CD14-positive monocyte (primary cell): ENCODE measurements around the gene LDLRAD4. TPM values are rescaled to one million over a fixed set of nuclear protein-coding genes. Genes with fewer than 3 reads are reported as not detected.

Experiments
- DNase-seq, 3 donors: peaks; one replicate each; pipeline ENCODE4 v3.0.0-alpha.2; 2011 to 2022
- H2AFZ ChIP-seq: 2 replicates; pipeline ENCODE4 v1.6.0; 2012; ENCODE audit warnings: mild to moderate bottlenecking, low read depth, low read length, inconsistent platforms; ENCODE audit not compliant: insufficient read depth, poor library complexity, severe bottlenecking
- H3K27ac ChIP-seq, 2 donors: 1 replicate in 1 of 2; 2 replicates in 1 of 2; pipeline ENCODE4 v1.5.1; 2012 to 2013; ENCODE audit warnings: low read length in 2 of 2, control low read depth in 1 of 2, inconsistent platforms in 1 of 2, low read depth in 1 of 2, mild to moderate bottlenecking in 1 of 2
- H3K27me3 ChIP-seq, 2 donors: one replicate each; pipeline versions ENCODE4 v1.6.0 to v1.6.1; 2011 to 2013; ENCODE audit warnings: low read length in 2 of 2; ENCODE audit not compliant: control insufficient read depth in 2 of 2, insufficient read depth in 2 of 2
- H3K36me3 ChIP-seq, 2 donors: replicated peaks in 1 of 2; 1 replicate in 1 of 2; 2 replicates in 1 of 2; pipeline versions ENCODE4 v1.5.1 to v1.6.1; 2012 to 2013; ENCODE audit warnings: low read length in 2 of 2, control low read depth in 1 of 2, inconsistent platforms in 1 of 2, mild to moderate bottlenecking in 1 of 2; ENCODE audit not compliant: insufficient read depth in 2 of 2, control insufficient read depth in 1 of 2
- H3K4me1 ChIP-seq, 2 donors: 1 replicate in 1 of 2; 2 replicates in 1 of 2; pipeline versions ENCODE4 v1.5.1 to v1.6.1; 2012 to 2013; ENCODE audit warnings: low read length in 2 of 2, control low read depth in 1 of 2, inconsistent platforms in 1 of 2, mild to moderate bottlenecking in 1 of 2, moderate library complexity in 1 of 2; ENCODE audit not compliant: insufficient read depth in 2 of 2, control insufficient read depth in 1 of 2
- H3K4me2 ChIP-seq: replicated peaks from 2 replicates; pipeline ENCODE3; 2012; ENCODE audit warnings: low read length, moderate library complexity, mild to moderate bottlenecking; ENCODE audit not compliant: poor library complexity, severe bottlenecking; ENCODE audit errors: extremely low read depth
- H3K4me3 ChIP-seq, 3 experiments: fragments of 200-600 bp in 1 of 3; sonication (generic) in 1 of 3; replicated peaks in 1 of 3; 1 replicate in 2 of 3; 2 replicates in 1 of 3; pipeline ENCODE4 v1.5.1; 2011 to 2013; ENCODE audit warnings: low read length in 3 of 3, mild to moderate bottlenecking in 3 of 3, control low read depth in 2 of 3, low read depth in 2 of 3, inconsistent platforms in 1 of 3, moderate library complexity in 1 of 3
- H3K79me2 ChIP-seq: 2 replicates; pipeline ENCODE4 v1.6.0; 2012; ENCODE audit warnings: mild to moderate bottlenecking, control low read depth, inconsistent platforms, low read length, moderate library complexity; ENCODE audit not compliant: insufficient read depth
- H3K9ac ChIP-seq: 2 replicates; pipeline ENCODE4 v1.6.0; 2017; ENCODE audit warnings: low read length, mild to moderate bottlenecking; ENCODE audit not compliant: insufficient read depth, poor library complexity, severe bottlenecking
- H3K9me3 ChIP-seq, 2 donors: replicated peaks in 1 of 2; 1 replicate in 1 of 2; 2 replicates in 1 of 2; pipeline versions ENCODE4 v1.5.1 to v1.6.1; 2012 to 2013; ENCODE audit warnings: low read length in 2 of 2, control low read depth in 1 of 2; ENCODE audit not compliant: control insufficient read depth in 1 of 2, insufficient read depth in 1 of 2
- H4K20me1 ChIP-seq: 2 replicates; pipeline ENCODE4 v1.6.0; 2012; ENCODE audit warnings: mild to moderate bottlenecking, low read length, control low read depth, moderate library complexity; ENCODE audit not compliant: insufficient read depth
- H3K27ac Mint-ChIP-seq, 7 donors: one replicate each; pipeline ENCODE4 v1.8.0; 2020; ENCODE audit warnings: mild to moderate bottlenecking in 7 of 7, mixed read lengths in 7 of 7, moderate library complexity in 6 of 7, inconsistent platforms in 2 of 7
- H3K27me3 Mint-ChIP-seq, 3 donors: one replicate each; pipeline ENCODE4 v1.8.0; 2021 to 2022; ENCODE audit warnings: low read depth in 3 of 3, mild to moderate bottlenecking in 3 of 3, mixed read lengths in 3 of 3, moderate library complexity in 3 of 3, inconsistent platforms in 1 of 3
- H3K36me3 Mint-ChIP-seq, 2 donors: one replicate each; pipeline ENCODE4 v1.8.0; 2020; ENCODE audit warnings: mixed read lengths in 2 of 2, inconsistent platforms in 1 of 2, mild to moderate bottlenecking in 1 of 2
- H3K4me1 Mint-ChIP-seq: one replicate; pipeline ENCODE4 v1.8.0; 2020; ENCODE audit warnings: mild to moderate bottlenecking, mixed read lengths
- H3K4me3 Mint-ChIP-seq, 2 donors: one replicate each; pipeline ENCODE4 v1.8.0; 2020; ENCODE audit warnings: mild to moderate bottlenecking in 2 of 2, mixed read lengths in 2 of 2, moderate library complexity in 1 of 2
- H3K9me3 Mint-ChIP-seq, 7 donors: one replicate each; pipeline ENCODE4 v1.8.0; 2020 to 2022; ENCODE audit warnings: mixed read lengths in 7 of 7, mild to moderate bottlenecking in 6 of 7, moderate library complexity in 6 of 7, inconsistent platforms in 2 of 7
- CTCF ChIP-seq: fragments of 200-600 bp; IDR thresholded peaks from one replicate; pipeline ENCODE4 v1.8.0; 2022; ENCODE audit warnings: antibody characterized with exemption, mild to moderate bottlenecking
- WGBS: methylation state at CpG from one replicate; pipeline ENCODE4 v1.1.5; 2013; ENCODE audit warnings: missing lambda C conversion rate; ENCODE audit not compliant: insufficient coverage; 5-methylcytosine and 5-hydroxymethylcytosine counted together
- intact Hi-C, 2 donors: fragments of 100-400 bp; cut with micrococcal nuclease; formaldehyde crosslinking; loops; one replicate each; pipeline versions ENCODE4 v1.15.0 to v1.15.1; 2023
- polyA plus RNA-seq, 3 donors: library from polyadenylated mRNA; depleted of rRNA in 1 of 3; unstranded in 2 of 3; stranded (reverse) in 1 of 3; fragments of 300-500 nt in 2 of 3; fragments of >200 nt in 1 of 3; fragmentation: Illumina TruSeq in 2 of 3; gene quantifications; 1 replicate in 2 of 3; 2 replicates in 1 of 3; pipeline ENCODE4 v1.2.3, GENCODE V29; 2012 to 2021

The LDLRAD4 gene
- polyA plus RNA-seq, 3 donors: 13.5 to 15.4 (median 13.8) TPM

GRCh38 chr18:13416848-13417247 lies 198.3 kb downstream of the LDLRAD4 start:
- no peaks in the 10 kb centered on the region for H3K27me3 ChIP-seq
- Mint-ChIP-seq H3K36me3 (peaks cover 0 to 4% of the 10 kb centered on the region in 2 donors), H3K9me3 (peaks cover 4 to 9% (median 7%) of the 10 kb centered on the region in 7 donors), H3K27ac (no peak overlapping the region), H3K4me3 (no peak overlapping the region), H3K27me3 (peaks cover 0 to 2% (median 2%) of the 10 kb centered on the region in 3 donors), H3K4me1 (peaks cover 16% of the 10 kb centered on the region)
- peaks cover 2 to 7% of the 10 kb centered on the region in 2 donors for H3K9me3 ChIP-seq
- H3K27ac ChIP-seq: no peak overlapping the region
- TF ChIP-seq CTCF: no peak
- H3K9ac ChIP-seq: no peak overlapping the region
- no peak overlapping the region for H3K4me2 ChIP-seq
- H2AFZ ChIP-seq: no peak overlapping the region
- DNase-seq: no peak
- H3K79me2 ChIP-seq: no peaks in the 10 kb centered on the region
- H3K4me3 ChIP-seq: no peak overlapping the region
- H4K20me1 ChIP-seq: peaks cover 11% of the 10 kb centered on the region
- intact Hi-C loops: no loop called here
- WGBS: 100% methylated on average over 1 of the region's 3 CpGs
- H3K4me1 ChIP-seq: peaks cover 5 to 7% of the 10 kb centered on the region in 2 donors
- H3K36me3 ChIP-seq: no peaks in the 10 kb centered on the region

GRCh38 chr18:13418013-13418710 lies 199.6 kb downstream of the LDLRAD4 start:
- Histone ChIP-seq H3K4me3 (no peak overlapping the region), H3K27ac (no peak overlapping the region), H2AFZ (no peak overlapping the region), H3K36me3 (no peaks in the 10 kb centered on the region), H3K4me1 (peaks cover 5 to 7% of the 10 kb centered on the region in 2 donors), H3K27me3 (no peaks in the 10 kb centered on the region), H3K4me2 (no peak overlapping the region), H3K9me3 (no peaks in the 10 kb centered on the region), H4K20me1 (peaks cover 19% of the 10 kb centered on the region), H3K9ac (no peak overlapping the region), H3K79me2 (no peaks in the 10 kb centered on the region)
- peaks cover 20% of the 10 kb centered on the region for H3K4me1 Mint-ChIP-seq
- H3K9me3 Mint-ChIP-seq: peaks cover 0 to 1% (median 0%) of the 10 kb centered on the region in 7 donors
- TF ChIP-seq CTCF: no peak
- H3K4me3 Mint-ChIP-seq: no peak overlapping the region
- intact Hi-C loops: no loop called here
- DNase-seq: no peak
- 95% methylated on average over 11 of the region's 11 CpGs for WGBS
- H3K27ac Mint-ChIP-seq: no peak overlapping the region
- H3K27me3 Mint-ChIP-seq: peaks cover 0 to 2% (median 2%) of the 10 kb centered on the region in 3 donors
- H3K36me3 Mint-ChIP-seq: peaks cover 0 to 1% of the 10 kb centered on the region in 2 donors
